Measurements from ENCODE around the gene RNF167. TPM values are rescaled to one million over a fixed set of nuclear protein-coding genes. Genes with fewer than 3 reads are reported as not detected.
"Not testable (repeated sequence)": the region's sequence is repeated elsewhere in the genome, so short reads cannot be mapped to it uniquely, and the experiment has no call there.

The RNF167 gene
- total RNA-seq, 1 donor = 34.5 TPM

GRCh38 chr17:4903051-4903818 lies 36.8 kb upstream of the RNF167 start, which contains the start of gene CHRNE:
TSS of gene CHRNE (minus strand) at chr17:4903098. CDS start at chr17:4903063, 35 bp downstream.
- no peak within 1 kb of the TSS for H3K4me3 ChIP-seq (ENCODE audit: low read depth, low read length)
- TF ChIP-seq CTCF (IDR thresholded peaks at IDR 0.05; ENCODE audit: insufficient read depth, low read depth, low read length) = peak; percentile 76
- peak; percentile 79 for DNase-seq (ENCODE audit: low read depth)

GRCh38 chr17:4906642-4907041 lies 33.4 kb upstream of the RNF167 start:
- DNase-seq (ENCODE audit: low read depth) = not testable (repeated sequence)

GRCh38 chr17:4908301-4908700 lies 31.8 kb upstream of the RNF167 start:
- no peak for TF ChIP-seq CTCF (IDR thresholded peaks at IDR 0.05; ENCODE audit: insufficient read depth, low read depth, low read length)
- H3K4me3 ChIP-seq (ENCODE audit: low read depth, low read length) = no peak overlapping the region
- no peak for DNase-seq (ENCODE audit: low read depth)

More at GRCh38 chr17:4906642-4907041, 33.4 kb upstream of the RNF167 start:
- not testable (repeated sequence) for H3K4me3 ChIP-seq (ENCODE audit: low read depth, low read length)

GRCh38 chr17:4908711-4909496 lies 31.2 kb upstream of the RNF167 start:
- H3K4me3 ChIP-seq (ENCODE audit: low read depth, low read length) = no peak overlapping the region
- peak; percentile 96 for DNase-seq (ENCODE audit: low read depth)
- peak; percentile 91 for TF ChIP-seq CTCF (IDR thresholded peaks at IDR 0.05; ENCODE audit: insufficient read depth, low read depth, low read length)

- no peak overlapping the region for H3K4me3 ChIP-seq (ENCODE audit: low read depth, low read length)
- no peak for TF ChIP-seq CTCF (IDR thresholded peaks at IDR 0.05; ENCODE audit: insufficient read depth, low read depth, low read length)
- no peak for DNase-seq (ENCODE audit: low read depth)
Observed at GRCh38 chr17:4913994-4914393, 26.1 kb upstream of the RNF167 start.

GRCh38 chr17:4914551-4914950 lies 25.5 kb upstream of the RNF167 start:
- not testable (repeated sequence) for DNase-seq (ENCODE audit: low read depth); H3K4me3 ChIP-seq (ENCODE audit: low read depth, low read length)

GRCh38 chr17:4919511-4920047 lies 20.5 kb upstream of the RNF167 start:
- H3K4me3 ChIP-seq (ENCODE audit: low read depth, low read length) = no peak overlapping the region
- no peak for TF ChIP-seq CTCF (IDR thresholded peaks at IDR 0.05; ENCODE audit: insufficient read depth, low read depth, low read length)
- peak; percentile 16 for DNase-seq (ENCODE audit: low read depth)
